ENCODE results near the gene CCSER2.
"Not testable (repeated sequence)": the region's sequence is repeated elsewhere in the genome, so short reads cannot be mapped to it uniquely, and the experiment has no call there.

Gene CCSER2

GRCh38 chr10:84312816-84313215, 15.6 kb upstream of the CCSER2 start:
- DNase-seq: no peak

GRCh38 chr10:84314275-84314674, 14.1 kb upstream of the CCSER2 start:
- no peak for DNase-seq

- DNase-seq: no peak
Observed at GRCh38 chr10:84317174-84317573, 11.2 kb upstream of the CCSER2 start.

GRCh38 chr10:84321902-84322301, 6.5 kb upstream of the CCSER2 start:
- no peak for DNase-seq

- not testable (repeated sequence) for DNase-seq
Observed at GRCh38 chr10:84323566-84323965, 4.8 kb upstream of the CCSER2 start.

GRCh38 chr10:84326995-84327394, 1.4 kb upstream of the CCSER2 start:
- DNase-seq: not testable (repeated sequence)

- DNase-seq: peak; percentile 53
Observed at GRCh38 chr10:84329196-84329611, 815 bp downstream of the CCSER2 start.

- DNase-seq: no peak
Observed at GRCh38 chr10:84329986-84330651, 1.7 kb downstream of the CCSER2 start.

- DNase-seq: no peak
Observed at GRCh38 chr10:84331091-84331490, 2.7 kb downstream of the CCSER2 start.

- DNase-seq: peak; percentile 20
Observed at GRCh38 chr10:84333864-84334451, 5.6 kb downstream of the CCSER2 start.

GRCh38 chr10:84334811-84335210, 6.4 kb downstream of the CCSER2 start:
- DNase-seq: no peak

- DNase-seq: no peak
Observed at GRCh38 chr10:84335516-84335915, 7.1 kb downstream of the CCSER2 start.

- no peak for DNase-seq
Observed at GRCh38 chr10:84336406-84337090, 8.2 kb downstream of the CCSER2 start.

- no peak for DNase-seq
Observed at GRCh38 chr10:84337199-84337598, 8.8 kb downstream of the CCSER2 start.

- DNase-seq: no peak
Observed at GRCh38 chr10:84339025-84339424, 10.6 kb downstream of the CCSER2 start.

- DNase-seq: no peak
Observed at GRCh38 chr10:84340187-84340586, 11.8 kb downstream of the CCSER2 start.

- no peak for DNase-seq
Observed at GRCh38 chr10:84340632-84341537, 12.5 kb downstream of the CCSER2 start.

- DNase-seq: no peak
Observed at GRCh38 chr10:84341538-84341856, 13.1 kb downstream of the CCSER2 start.

GRCh38 chr10:84341983-84342382, 13.6 kb downstream of the CCSER2 start:
- no peak for DNase-seq

- DNase-seq: no peak
Observed at GRCh38 chr10:84342584-84342983, 14.2 kb downstream of the CCSER2 start.

- no peak for DNase-seq
Observed at GRCh38 chr10:84343831-84344230, 15.4 kb downstream of the CCSER2 start.

- no peak for DNase-seq
Observed at GRCh38 chr10:84344526-84344925, 16.1 kb downstream of the CCSER2 start.

GRCh38 chr10:84347575-84348002, 19.2 kb downstream of the CCSER2 start:
- DNase-seq: not testable (repeated sequence)

Measured in stimulated activated CD4-positive, alpha-beta T cell treated with anti-CD3 and anti-CD28 coated beads, Interleukin-12 subunit alpha, Interleukin-12 subunit beta, amount 100 ng/mL, for 4 hours (primary cell).